ENCODE measurements around the gene CCR8. TPM values are rescaled to one million over a fixed set of nuclear protein-coding genes. Genes with fewer than 3 reads are reported as not detected.

The CCR8 gene, protein sequence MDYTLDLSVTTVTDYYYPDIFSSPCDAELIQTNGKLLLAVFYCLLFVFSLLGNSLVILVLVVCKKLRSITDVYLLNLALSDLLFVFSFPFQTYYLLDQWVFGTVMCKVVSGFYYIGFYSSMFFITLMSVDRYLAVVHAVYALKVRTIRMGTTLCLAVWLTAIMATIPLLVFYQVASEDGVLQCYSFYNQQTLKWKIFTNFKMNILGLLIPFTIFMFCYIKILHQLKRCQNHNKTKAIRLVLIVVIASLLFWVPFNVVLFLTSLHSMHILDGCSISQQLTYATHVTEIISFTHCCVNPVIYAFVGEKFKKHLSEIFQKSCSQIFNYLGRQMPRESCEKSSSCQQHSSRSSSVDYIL
- total RNA-seq: 11.3 and 12.2 TPM in 2 replicates

- peak within 1 kb of the TSS; percentile 80 for H3K27ac Mint-ChIP-seq
- intact Hi-C loops (cut with micrococcal nuclease): loop anchor here (5.0 kb wide), 1 partner anchor 72 kb away; no protein-coding TSS in a partner anchor
- DNase-seq (ENCODE audit: low spot score): no peak
- peaks cover 63% of the 10 kb centered on the region for H3K4me1 Mint-ChIP-seq (ENCODE audit: low read depth)
- no peaks in the 10 kb centered on the region for H3K27me3 Mint-ChIP-seq (ENCODE audit: low read depth)
- H3K4me3 Mint-ChIP-seq (ENCODE audit: low read depth): peak within 1 kb of the TSS; percentile 77
- peaks cover 19% of the 10 kb centered on the region for H3K36me3 Mint-ChIP-seq (ENCODE audit: low read depth)
- H3K9me3 Mint-ChIP-seq: no peaks in the 10 kb centered on the region
These were observed at the start of gene CCR8 for GRCh38 chr3:39329493-39329892. Gene CCR8 (plus strand): TSS chr3:39329709. CDS start chr3:39332332, 2,623 bp downstream.

DNA sequence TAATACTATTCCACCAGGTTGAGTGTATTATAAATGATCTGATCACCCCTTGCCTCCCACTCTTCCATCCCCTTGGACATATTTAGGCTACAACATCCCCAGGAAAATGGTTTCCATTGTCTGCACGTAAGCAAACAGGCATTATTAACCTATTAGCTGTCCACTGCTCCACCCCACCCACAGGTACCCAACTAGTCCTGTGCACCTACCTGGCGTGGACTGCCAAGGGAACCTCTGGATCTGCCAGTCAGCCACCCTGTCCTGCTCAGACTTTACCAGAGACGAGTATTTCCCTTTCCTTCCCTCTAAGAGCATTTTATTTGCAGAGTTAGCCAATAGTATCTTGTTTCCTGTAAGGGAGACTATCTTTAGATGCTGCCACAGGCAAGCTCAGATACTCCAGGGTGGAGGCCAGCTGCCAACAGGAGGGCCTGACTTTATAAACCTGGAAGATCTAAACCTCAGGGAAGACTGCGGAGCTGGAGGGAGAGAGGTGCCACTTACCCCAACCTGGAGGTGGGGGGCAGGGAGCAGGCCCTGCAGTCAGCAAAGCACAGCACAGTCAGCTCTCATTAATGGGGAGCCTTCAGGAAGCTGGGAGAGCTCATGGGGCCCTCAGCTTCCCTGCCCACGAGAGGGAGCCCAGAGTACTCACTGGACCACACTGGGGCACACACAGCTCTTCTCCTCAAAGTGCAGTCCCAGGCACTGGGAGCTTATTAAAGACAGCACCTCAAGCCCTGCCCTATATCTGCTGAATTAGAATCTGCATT, 49.6 kb upstream of the CCR8 start, which contains the start of gene CX3CR1:
TSS of gene CX3CR1 (minus strand) at position 292 of the 773 bp plus-strand sequence. CDS start 13,527 bp downstream, outside the sequence.
- H3K4me1 Mint-ChIP-seq (ENCODE audit: low read depth): peaks cover 35% of the 10 kb centered on the region
- H3K36me3 Mint-ChIP-seq (ENCODE audit: low read depth): no peaks in the 10 kb centered on the region
- H3K9me3 Mint-ChIP-seq: no peaks in the 10 kb centered on the region
- H3K27me3 Mint-ChIP-seq (ENCODE audit: low read depth): peaks cover 10% of the 10 kb centered on the region
- no peak within 1 kb of the TSS for H3K27ac Mint-ChIP-seq
- H3K4me3 Mint-ChIP-seq (ENCODE audit: low read depth): no peak within 1 kb of the TSS
- intact Hi-C loops (cut with micrococcal nuclease): no loop called here
- DNase-seq (ENCODE audit: low spot score): peak; percentile 5

DNA sequence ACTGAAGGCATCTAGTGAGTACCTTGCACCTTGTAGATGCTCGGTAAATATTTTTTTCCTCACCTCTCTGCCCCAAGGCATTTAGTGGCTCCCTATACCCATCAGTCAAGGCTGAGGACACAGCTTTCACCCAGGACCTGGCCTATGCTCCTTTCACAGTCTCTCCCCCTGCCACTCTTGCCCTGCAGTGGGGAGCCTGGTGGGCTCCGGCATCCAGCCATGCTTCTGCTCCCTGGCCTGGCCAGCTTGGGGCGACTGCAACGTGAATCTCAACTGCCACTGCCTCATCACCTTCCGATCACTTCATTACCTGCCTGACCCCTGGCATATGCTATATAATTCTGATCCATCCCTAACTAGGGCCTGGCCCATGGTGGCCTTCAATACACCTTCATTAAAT, 48.9 kb upstream of the CCR8 start:
- Mint-ChIP-seq H3K9me3 (no peaks in the 10 kb centered on the region), H3K36me3 (ENCODE audit: low read depth) (no peaks in the 10 kb centered on the region), H3K27ac (no peak overlapping the region), H3K4me3 (ENCODE audit: low read depth) (no peak overlapping the region), H3K27me3 (ENCODE audit: low read depth) (peaks cover 9% of the 10 kb centered on the region), H3K4me1 (ENCODE audit: low read depth) (peaks cover 35% of the 10 kb centered on the region)
- DNase-seq (ENCODE audit: low spot score): peak; percentile 3
- intact Hi-C loops (cut with micrococcal nuclease): no loop called here

GRCh38 chr3:39281533-39281932, 48.0 kb upstream of the CCR8 start:
- no peaks in the 10 kb centered on the region for H3K9me3 Mint-ChIP-seq
- H3K36me3 Mint-ChIP-seq (ENCODE audit: low read depth): no peaks in the 10 kb centered on the region
- intact Hi-C loops (cut with micrococcal nuclease): no loop called here
- peaks cover 2% of the 10 kb centered on the region for H3K27me3 Mint-ChIP-seq (ENCODE audit: low read depth)
- peak; percentile 6 for DNase-seq (ENCODE audit: low spot score)
- H3K4me1 Mint-ChIP-seq (ENCODE audit: low read depth): peaks cover 28% of the 10 kb centered on the region
- H3K4me3 Mint-ChIP-seq (ENCODE audit: low read depth): no peak overlapping the region
- no peak overlapping the region for H3K27ac Mint-ChIP-seq

- peaks cover 23% of the 10 kb centered on the region for H3K4me1 Mint-ChIP-seq (ENCODE audit: low read depth)
- H3K4me3 Mint-ChIP-seq (ENCODE audit: low read depth): no peak overlapping the region
- no peak overlapping the region for H3K27ac Mint-ChIP-seq
- intact Hi-C loops (cut with micrococcal nuclease): no loop called here
- H3K36me3 Mint-ChIP-seq (ENCODE audit: low read depth): no peaks in the 10 kb centered on the region
- H3K9me3 Mint-ChIP-seq: no peaks in the 10 kb centered on the region
- DNase-seq (ENCODE audit: low spot score): no peak
- H3K27me3 Mint-ChIP-seq (ENCODE audit: low read depth): no peaks in the 10 kb centered on the region
These were observed 47.5 kb upstream of the CCR8 start for GRCh38 chr3:39282057-39282456.

DNA sequence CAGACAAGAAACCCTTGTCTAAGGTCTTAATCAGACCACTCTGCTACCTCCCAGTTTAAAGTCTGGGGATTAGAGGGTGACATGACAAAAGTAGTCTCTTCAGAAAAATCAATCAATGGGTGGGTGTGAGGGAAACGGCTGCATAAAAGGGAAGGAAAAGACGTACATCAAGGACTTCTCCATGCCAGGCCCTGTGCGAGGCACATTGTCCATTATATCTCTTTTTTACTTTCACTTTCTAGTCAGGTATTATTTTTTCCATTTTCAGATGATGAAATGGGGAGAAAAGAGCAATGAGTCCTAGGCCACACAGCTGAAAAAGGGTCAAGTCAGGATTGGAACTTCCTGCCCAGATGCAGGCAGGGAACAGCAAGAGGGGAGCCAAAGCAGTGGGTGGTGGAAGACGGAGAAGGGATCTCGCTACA, 45.0 kb upstream of the CCR8 start:
- Mint-ChIP-seq H3K36me3 (ENCODE audit: low read depth) (no peaks in the 10 kb centered on the region), H3K9me3 (no peaks in the 10 kb centered on the region), H3K27ac (peak overlapping the region; percentile 2), H3K4me1 (ENCODE audit: low read depth) (peaks cover 30% of the 10 kb centered on the region), H3K27me3 (ENCODE audit: low read depth) (no peaks in the 10 kb centered on the region), H3K4me3 (ENCODE audit: low read depth) (no peak overlapping the region)
- intact Hi-C loops (cut with micrococcal nuclease): no loop called here
- DNase-seq (ENCODE audit: low spot score): no peak

- no peak overlapping the region for H3K27ac Mint-ChIP-seq
- no peaks in the 10 kb centered on the region for H3K9me3 Mint-ChIP-seq
These were observed 44.2 kb upstream of the CCR8 start for GRCh38 chr3:39285332-39285731.

GRCh38 chr3:39286771-39287170, 42.7 kb upstream of the CCR8 start:
- peaks cover 38% of the 10 kb centered on the region for H3K4me1 Mint-ChIP-seq (ENCODE audit: low read depth)
- no peak overlapping the region for H3K27ac Mint-ChIP-seq
- H3K27me3 Mint-ChIP-seq (ENCODE audit: low read depth): no peaks in the 10 kb centered on the region
- no peak overlapping the region for H3K4me3 Mint-ChIP-seq (ENCODE audit: low read depth)
- DNase-seq (ENCODE audit: low spot score): no peak
- intact Hi-C loops (cut with micrococcal nuclease): no loop called here
- H3K36me3 Mint-ChIP-seq (ENCODE audit: low read depth): no peaks in the 10 kb centered on the region
- no peaks in the 10 kb centered on the region for H3K9me3 Mint-ChIP-seq

More at GRCh38 chr3:39285332-39285731, 44.2 kb upstream of the CCR8 start:
- intact Hi-C loops (cut with micrococcal nuclease): no loop called here
- peaks cover 37% of the 10 kb centered on the region for H3K4me1 Mint-ChIP-seq (ENCODE audit: low read depth)
- no peak overlapping the region for H3K4me3 Mint-ChIP-seq (ENCODE audit: low read depth)
- no peaks in the 10 kb centered on the region for H3K36me3 Mint-ChIP-seq (ENCODE audit: low read depth)
- no peaks in the 10 kb centered on the region for H3K27me3 Mint-ChIP-seq (ENCODE audit: low read depth)
- no peak for DNase-seq (ENCODE audit: low spot score)

- H3K9me3 Mint-ChIP-seq: no peaks in the 10 kb centered on the region
- no peak overlapping the region for H3K27ac Mint-ChIP-seq
- intact Hi-C loops (cut with micrococcal nuclease): loop anchor here (1.0 kb wide), 3 partner anchors 19 to 98 kb away; no protein-coding TSS in a partner anchor
- no peak for DNase-seq (ENCODE audit: low spot score)
- H3K27me3 Mint-ChIP-seq (ENCODE audit: low read depth): no peaks in the 10 kb centered on the region
- no peak overlapping the region for H3K4me3 Mint-ChIP-seq (ENCODE audit: low read depth)
- H3K36me3 Mint-ChIP-seq (ENCODE audit: low read depth): no peaks in the 10 kb centered on the region
- H3K4me1 Mint-ChIP-seq (ENCODE audit: low read depth): peaks cover 37% of the 10 kb centered on the region
These were observed 42.0 kb upstream of the CCR8 start for GRCh38 chr3:39287216-39288164.

DNA sequence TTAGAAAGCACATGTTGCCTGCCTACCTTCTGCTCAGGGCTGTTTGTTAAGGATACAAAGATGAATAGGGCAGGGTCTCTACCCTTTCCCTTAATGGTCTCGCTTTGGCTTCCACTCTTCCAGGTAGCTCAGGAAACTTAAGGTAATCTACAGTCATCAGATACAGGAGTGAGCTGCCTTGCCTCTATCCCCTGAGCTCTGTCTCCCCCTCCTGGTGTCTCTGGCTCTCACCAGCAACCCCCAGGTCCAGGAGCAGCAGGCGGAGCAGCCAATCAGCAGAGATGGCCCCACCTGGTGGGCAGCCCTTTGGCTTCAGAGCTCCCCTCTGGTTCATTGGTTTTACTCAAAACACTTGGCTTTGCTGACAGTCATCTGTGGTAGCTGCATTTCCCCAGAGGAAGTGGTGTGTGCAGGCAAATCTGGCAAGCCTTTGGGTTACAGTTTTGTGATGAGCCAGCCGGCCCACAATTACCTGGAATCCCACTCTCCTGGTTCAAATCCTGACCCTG, 41.2 kb upstream of the CCR8 start:
- Mint-ChIP-seq H3K36me3 (ENCODE audit: low read depth) (no peaks in the 10 kb centered on the region), H3K9me3 (no peaks in the 10 kb centered on the region), H3K27me3 (ENCODE audit: low read depth) (no peaks in the 10 kb centered on the region), H3K4me1 (ENCODE audit: low read depth) (peaks cover 43% of the 10 kb centered on the region), H3K4me3 (ENCODE audit: low read depth) (no peak overlapping the region), H3K27ac (peak overlapping the region; percentile 56)
- peak; percentile 75 for DNase-seq (ENCODE audit: low spot score)
- intact Hi-C loops (cut with micrococcal nuclease): loop anchor here (1.0 kb wide), 3 partner anchors 20 to 99 kb away; no protein-coding TSS in a partner anchor

DNA sequence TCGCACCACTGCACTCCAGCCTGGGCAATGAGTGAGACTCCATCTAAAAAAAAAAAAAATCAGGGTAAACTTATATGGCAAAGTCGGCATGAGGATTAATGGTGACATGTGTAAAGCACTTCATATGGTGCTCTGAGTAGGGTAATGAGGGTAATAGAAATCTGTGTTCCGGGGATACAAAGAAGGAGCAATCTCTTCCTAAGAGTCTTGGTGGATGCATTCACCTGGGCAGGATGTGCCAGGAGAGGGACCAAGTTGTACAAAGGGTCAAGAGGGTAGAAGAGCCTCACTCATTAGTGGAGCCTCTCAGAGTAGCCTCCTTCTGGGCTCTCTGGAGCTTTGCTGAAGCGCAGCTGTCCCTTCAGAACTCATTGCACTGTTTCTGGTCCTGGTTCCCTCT, 40.4 kb upstream of the CCR8 start:
- no peaks in the 10 kb centered on the region for H3K9me3 Mint-ChIP-seq
- no peaks in the 10 kb centered on the region for H3K27me3 Mint-ChIP-seq (ENCODE audit: low read depth)
- no peaks in the 10 kb centered on the region for H3K36me3 Mint-ChIP-seq (ENCODE audit: low read depth)
- no peak overlapping the region for H3K27ac Mint-ChIP-seq
- DNase-seq (ENCODE audit: low spot score): no peak
- H3K4me3 Mint-ChIP-seq (ENCODE audit: low read depth): no peak overlapping the region
- H3K4me1 Mint-ChIP-seq (ENCODE audit: low read depth): peaks cover 44% of the 10 kb centered on the region
- intact Hi-C loops (cut with micrococcal nuclease): no loop called here

DNA sequence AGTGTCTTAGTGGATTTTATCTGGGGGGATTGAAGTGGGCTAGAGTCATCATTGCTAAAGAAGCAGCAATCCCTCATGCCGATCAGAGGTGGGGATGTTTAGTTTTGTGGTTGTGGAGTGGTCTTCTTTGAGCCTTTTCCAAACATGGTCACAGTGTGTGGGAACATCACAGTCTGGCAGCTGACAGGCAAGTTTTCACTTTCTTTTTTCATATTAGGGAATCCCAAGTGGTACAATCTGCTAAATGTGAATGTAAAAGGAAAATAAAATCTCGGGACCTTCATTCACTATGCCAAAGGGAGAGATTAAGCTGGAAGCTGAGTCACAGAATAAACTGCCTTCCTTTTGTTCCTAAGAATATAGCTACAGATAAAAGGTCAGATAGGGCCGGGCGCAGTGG, 39.3 kb upstream of the CCR8 start:
- intact Hi-C loops (cut with micrococcal nuclease): loop anchor here (5.0 kb wide), 1 partner anchor 183 kb away; the partner anchor contains the start of genes GORASP1 and TTC21A
- H3K4me3 Mint-ChIP-seq (ENCODE audit: low read depth): no peak overlapping the region
- no peaks in the 10 kb centered on the region for H3K9me3 Mint-ChIP-seq
- no peak for DNase-seq (ENCODE audit: low spot score)
- no peaks in the 10 kb centered on the region for H3K27me3 Mint-ChIP-seq (ENCODE audit: low read depth)
- no peak overlapping the region for H3K27ac Mint-ChIP-seq
- H3K4me1 Mint-ChIP-seq (ENCODE audit: low read depth): peaks cover 48% of the 10 kb centered on the region
- H3K36me3 Mint-ChIP-seq (ENCODE audit: low read depth): no peaks in the 10 kb centered on the region

All from activated T-helper 2 cell treated with anti-CD3 and anti-CD28 coated beads, Interferon-gamma antibody, Interleukin-2, Interleukin-4, amounts not matched to agents 10 μg/mL and 5 μg/mL and 100 μg/mL, durations not matched to agents 14 hours and 24 hours and 36 hours (primary cell).